ENCODE measurements around the gene CTBP2. TPM values are rescaled to one million over a fixed set of nuclear protein-coding genes. Genes with fewer than 3 reads are reported as not detected.

The CTBP2 gene
- total RNA-seq, 2 donors from 2014 or later: 106 to 172 TPM

DNA sequence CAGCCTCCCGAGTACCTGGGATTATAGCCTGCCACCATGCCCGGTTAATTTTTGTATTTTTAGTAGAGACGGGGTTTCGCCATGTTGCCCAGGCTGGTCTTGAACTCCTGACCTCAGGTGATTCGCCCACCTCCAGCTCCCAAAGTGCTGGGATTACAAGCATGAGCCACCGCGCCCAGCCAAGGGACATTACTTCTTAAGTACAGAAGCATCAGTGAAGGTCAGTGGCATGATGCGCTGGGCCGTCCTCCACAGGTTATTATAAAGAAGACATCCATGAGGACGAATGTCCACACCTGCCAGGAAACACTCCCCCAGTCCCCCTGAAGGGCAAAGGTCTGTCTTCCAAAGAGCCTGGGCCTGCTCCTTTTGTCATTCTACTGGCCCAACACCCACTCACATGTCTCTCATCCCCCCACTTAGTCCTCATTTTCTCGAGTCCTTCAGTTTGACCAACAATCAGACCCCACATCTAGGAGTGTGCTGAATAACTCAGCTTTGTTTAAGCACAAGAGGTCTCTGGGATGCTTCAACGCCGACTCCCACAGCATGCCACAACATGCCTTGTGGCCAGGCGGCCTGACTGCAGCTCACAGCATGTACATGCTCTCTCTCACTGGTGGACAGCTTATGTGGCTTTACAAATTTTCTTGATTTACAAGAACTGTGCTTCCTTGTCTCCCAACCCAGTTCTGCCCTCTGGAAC, 73.0 kb downstream of the CTBP2 start:
- TF ChIP-seq, protein P1, sequence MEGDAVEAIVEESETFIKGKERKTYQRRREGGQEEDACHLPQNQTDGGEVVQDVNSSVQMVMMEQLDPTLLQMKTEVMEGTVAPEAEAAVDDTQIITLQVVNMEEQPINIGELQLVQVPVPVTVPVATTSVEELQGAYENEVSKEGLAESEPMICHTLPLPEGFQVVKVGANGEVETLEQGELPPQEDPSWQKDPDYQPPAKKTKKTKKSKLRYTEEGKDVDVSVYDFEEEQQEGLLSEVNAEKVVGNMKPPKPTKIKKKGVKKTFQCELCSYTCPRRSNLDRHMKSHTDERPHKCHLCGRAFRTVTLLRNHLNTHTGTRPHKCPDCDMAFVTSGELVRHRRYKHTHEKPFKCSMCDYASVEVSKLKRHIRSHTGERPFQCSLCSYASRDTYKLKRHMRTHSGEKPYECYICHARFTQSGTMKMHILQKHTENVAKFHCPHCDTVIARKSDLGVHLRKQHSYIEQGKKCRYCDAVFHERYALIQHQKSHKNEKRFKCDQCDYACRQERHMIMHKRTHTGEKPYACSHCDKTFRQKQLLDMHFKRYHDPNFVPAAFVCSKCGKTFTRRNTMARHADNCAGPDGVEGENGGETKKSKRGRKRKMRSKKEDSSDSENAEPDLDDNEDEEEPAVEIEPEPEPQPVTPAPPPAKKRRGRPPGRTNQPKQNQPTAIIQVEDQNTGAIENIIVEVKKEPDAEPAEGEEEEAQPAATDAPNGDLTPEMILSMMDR (IDR thresholded peaks at IDR 0.05): no peak
- no peak for DNase-seq

DNA sequence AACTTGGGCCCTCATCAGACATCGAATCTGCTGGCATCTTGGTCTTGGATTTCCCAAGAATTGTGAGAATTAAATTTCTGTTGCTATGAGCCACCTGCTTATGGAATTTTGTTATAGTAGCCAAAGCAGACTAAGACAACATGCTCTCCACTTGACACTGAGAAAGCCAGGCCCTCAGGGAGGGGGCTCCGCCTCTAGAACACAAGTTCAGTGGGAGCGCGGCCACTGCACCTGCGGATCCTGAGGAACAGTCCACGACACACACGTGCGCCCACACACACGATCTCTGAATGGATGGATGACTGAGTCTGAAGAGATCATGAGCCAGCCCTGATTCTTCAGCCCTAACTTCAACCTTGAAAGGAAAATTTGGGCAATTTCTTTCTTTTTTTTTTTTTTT, 73.7 kb downstream of the CTBP2 start:
- Histone ChIP-seq H3K4me1 (no peaks in the 10 kb centered on the region), H3K4me3 (no peak overlapping the region), H3K27me3 (no peaks in the 10 kb centered on the region), H3K36me3 (no peaks in the 10 kb centered on the region), H3K9ac (ENCODE audit: low read depth in 2 of 2, low read length in 2 of 2) (no peak overlapping the region), H3K27ac (no peak overlapping the region), H3K9me3 (no peaks in the 10 kb centered on the region)
- TF ChIP-seq, protein P1 (IDR thresholded peaks at IDR 0.05): no peak
- no peak for DNase-seq
- intact Hi-C loops (cut with DNase I): no loop called here

More for the DNA sequence above, 73.0 kb downstream of the CTBP2 start:
- no peak overlapping the region for H3K4me3 ChIP-seq
- no peaks in the 10 kb centered on the region for H3K9me3 ChIP-seq
- intact Hi-C loops (cut with DNase I): no loop called here
- H3K27me3 ChIP-seq: no peaks in the 10 kb centered on the region
- H3K4me1 ChIP-seq: no peaks in the 10 kb centered on the region
- H3K9ac ChIP-seq (ENCODE audit: low read depth in 2 of 2, low read length in 2 of 2): no peak overlapping the region
- H3K27ac ChIP-seq: no peak overlapping the region
- H3K36me3 ChIP-seq: no peaks in the 10 kb centered on the region

DNA sequence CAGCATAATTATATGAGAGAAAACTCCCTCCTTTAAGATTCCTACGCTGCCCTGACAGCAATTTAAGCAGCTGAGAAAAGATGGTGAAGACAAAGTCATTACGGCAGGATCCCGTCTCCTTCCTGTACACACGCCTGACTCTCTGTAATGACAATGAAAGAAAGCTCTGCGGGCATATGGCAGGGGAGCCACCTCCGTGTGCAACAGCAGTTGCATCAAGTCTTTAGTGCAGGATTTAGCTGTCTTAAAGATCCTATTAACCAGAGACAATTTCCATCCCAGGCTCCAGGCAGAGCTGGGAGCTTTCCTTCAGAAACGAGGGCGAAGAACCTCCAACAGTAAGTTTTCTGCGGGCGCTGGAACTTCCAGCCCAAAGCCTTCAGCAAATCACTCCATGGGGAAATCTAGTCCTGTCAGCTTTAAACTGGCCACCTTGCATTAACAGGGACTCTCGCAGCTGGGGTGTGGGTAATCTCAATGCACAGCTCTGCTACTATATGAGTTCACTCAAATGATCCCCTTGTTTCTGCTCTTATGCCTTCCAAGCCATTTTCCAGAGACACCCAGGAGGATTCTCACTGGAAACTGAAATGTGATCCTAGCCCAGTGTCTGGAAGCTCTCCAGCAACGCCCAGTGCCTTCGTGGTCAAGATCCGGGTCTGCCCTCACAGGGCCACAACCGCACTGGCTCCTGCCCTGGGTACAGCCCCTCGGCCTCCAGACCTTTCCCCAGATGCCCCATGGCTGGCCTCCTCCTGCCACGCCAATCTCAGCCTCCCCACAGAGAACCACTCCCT, 74.9 kb downstream of the CTBP2 start:
- no peaks in the 10 kb centered on the region for H3K36me3 ChIP-seq

DNA sequence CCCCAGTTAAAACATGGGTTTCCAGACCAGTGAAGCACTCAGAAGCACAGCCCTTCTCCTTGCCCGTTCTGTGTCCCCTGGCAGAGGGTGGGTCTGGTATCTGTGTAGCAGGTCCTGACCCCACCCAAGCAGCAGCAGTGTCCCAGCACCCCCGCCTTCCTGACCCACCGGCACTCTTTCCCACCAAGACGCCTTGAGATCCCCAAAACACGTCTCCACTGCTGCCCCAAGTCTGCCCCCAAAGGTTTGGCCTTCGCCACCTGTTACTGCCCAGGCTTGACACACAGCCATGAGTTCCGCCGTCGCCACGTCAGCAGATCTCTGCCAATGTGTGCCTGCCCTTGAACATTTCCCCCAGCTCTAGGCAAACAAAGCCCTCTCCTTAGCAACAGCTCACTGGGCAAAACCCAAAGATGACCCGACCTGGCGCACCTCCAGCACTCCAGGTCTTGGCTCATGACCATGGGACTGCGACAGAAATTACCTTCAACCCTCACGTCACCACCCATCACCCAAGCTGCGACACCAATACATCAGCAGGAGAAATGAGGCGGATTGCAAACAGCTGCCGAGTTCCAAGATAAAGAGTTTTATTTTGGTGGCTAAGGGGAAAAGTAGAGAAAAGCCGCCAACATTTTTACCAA, 75.6 kb downstream of the CTBP2 start:
- intact Hi-C loops (cut with DNase I): no loop called here
- DNase-seq: no peak
- no peaks in the 10 kb centered on the region for H3K27me3 ChIP-seq
- H3K4me3 ChIP-seq: no peak overlapping the region
- H3K4me1 ChIP-seq: no peaks in the 10 kb centered on the region
- H3K9ac ChIP-seq (ENCODE audit: low read depth in 2 of 2, low read length in 2 of 2): no peak overlapping the region
- TF ChIP-seq, protein P1 (IDR thresholded peaks at IDR 0.05): no peak
- H3K9me3 ChIP-seq: no peaks in the 10 kb centered on the region
- no peak overlapping the region for H3K27ac ChIP-seq
- H3K36me3 ChIP-seq: no peaks in the 10 kb centered on the region

More for the DNA sequence above, 74.9 kb downstream of the CTBP2 start:
- no peaks in the 10 kb centered on the region for H3K27me3 ChIP-seq
- TF ChIP-seq, protein P1 (IDR thresholded peaks at IDR 0.05): no peak
- H3K9ac ChIP-seq (ENCODE audit: low read depth in 2 of 2, low read length in 2 of 2): no peak overlapping the region
- H3K27ac ChIP-seq: no peak overlapping the region
- no peak overlapping the region for H3K4me3 ChIP-seq
- intact Hi-C loops (cut with DNase I): no loop called here
- no peaks in the 10 kb centered on the region for H3K9me3 ChIP-seq
- no peaks in the 10 kb centered on the region for H3K4me1 ChIP-seq
- DNase-seq: no peak

DNA sequence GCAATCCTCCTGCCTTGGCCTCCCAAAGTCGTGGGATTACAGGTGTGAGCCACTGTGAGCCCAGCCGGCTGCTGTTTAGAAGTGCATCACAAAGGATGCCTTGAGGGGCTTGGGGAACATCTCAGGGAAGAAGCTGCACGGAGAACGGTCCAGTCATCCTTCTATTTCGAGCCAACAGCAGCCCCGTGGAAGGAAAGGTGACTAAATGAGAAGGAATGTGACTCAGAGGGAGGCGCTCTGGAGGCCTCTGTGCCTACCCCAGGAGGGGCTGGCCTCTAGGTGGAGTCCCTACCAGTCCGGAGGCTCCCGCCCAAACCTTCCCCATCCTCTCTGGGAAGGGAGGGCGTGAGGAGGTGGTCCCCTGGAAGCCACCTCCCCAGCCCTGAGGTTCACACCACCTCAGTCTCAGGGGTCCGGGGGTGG, 76.2 kb downstream of the CTBP2 start:
- H3K4me1 ChIP-seq: no peaks in the 10 kb centered on the region
- no peak overlapping the region for H3K9ac ChIP-seq (ENCODE audit: low read depth in 2 of 2, low read length in 2 of 2)

More for the DNA sequence above, 76.2 kb downstream of the CTBP2 start:
- Histone ChIP-seq H3K27me3 (no peaks in the 10 kb centered on the region), H3K4me3 (no peak overlapping the region), H3K36me3 (no peaks in the 10 kb centered on the region), H3K9me3 (no peaks in the 10 kb centered on the region), H3K27ac (no peak overlapping the region)
- TF ChIP-seq, protein P1 (IDR thresholded peaks at IDR 0.05): no peak
- no peak for DNase-seq
- intact Hi-C loops (cut with DNase I): no loop called here
